SH-SY5Y (cell line): ENCODE measurements around the gene NCAN.

Source experiments
- GATA2 ChIP-seq: IDR thresholded peaks from 2 replicates; pipeline ENCODE4 v1.6.1; 2011; ENCODE audit warnings: mild to moderate bottlenecking, low read depth, low read length
- GATA3 ChIP-seq: IDR thresholded peaks from 2 replicates; pipeline ENCODE4 v1.6.1; 2011; ENCODE audit warnings: low read depth, mild to moderate bottlenecking, low read length, moderate library complexity

Gene NCAN

GRCh38 chr19:19258589-19259338 lies 47.0 kb downstream of the NCAN start:
- no peak for TF ChIP-seq GATA2
- TF ChIP-seq GATA3 = no peak

- TF ChIP-seq GATA3 = no peak
- no peak for TF ChIP-seq GATA2
Observed at GRCh38 chr19:19259741-19260140, 48.0 kb downstream of the NCAN start.

DNA sequence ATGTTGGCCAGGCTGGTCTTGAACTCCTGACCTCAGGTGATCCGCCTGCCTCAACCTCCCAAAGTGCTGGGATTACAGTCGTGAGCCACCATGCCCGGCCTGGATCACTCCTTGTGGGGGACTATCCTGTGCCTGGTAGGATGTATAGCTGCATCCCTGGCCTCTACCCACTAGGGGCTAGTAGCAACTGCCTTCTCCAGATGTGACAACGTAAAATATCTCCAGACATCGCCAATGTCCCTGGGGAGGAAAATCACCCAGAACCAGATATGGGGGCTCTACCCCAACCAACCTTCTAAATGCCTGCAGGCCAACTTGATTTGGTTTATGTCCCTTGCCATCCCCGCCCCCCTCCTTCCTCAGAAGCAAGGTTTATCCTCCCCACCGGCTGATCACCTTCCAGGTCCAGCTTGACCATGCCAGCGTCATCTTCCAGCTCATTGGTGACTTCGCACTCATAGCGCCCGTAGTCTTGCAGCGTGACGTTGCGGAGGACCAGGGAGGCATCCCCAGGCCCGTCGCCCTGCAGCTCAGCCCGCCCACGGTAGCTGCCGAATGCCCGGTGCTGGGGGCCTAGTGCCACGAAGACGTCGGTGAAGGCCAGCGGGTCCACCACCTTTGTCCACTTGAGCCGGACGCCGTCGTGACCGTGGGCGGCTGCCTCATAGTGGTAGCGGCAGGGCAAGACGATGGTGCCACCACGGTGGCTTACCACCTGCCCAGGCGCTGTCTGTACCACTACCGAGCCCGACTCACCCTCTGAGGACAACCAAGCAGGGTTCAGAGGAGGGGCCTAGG lies 48.9 kb downstream of the NCAN start:
- TF ChIP-seq GATA3 (no peak), GATA2 (no peak)

- TF ChIP-seq GATA2 (no peak), GATA3 (no peak)
Observed at GRCh38 chr19:19261350-19262189, 49.8 kb downstream of the NCAN start.

DNA sequence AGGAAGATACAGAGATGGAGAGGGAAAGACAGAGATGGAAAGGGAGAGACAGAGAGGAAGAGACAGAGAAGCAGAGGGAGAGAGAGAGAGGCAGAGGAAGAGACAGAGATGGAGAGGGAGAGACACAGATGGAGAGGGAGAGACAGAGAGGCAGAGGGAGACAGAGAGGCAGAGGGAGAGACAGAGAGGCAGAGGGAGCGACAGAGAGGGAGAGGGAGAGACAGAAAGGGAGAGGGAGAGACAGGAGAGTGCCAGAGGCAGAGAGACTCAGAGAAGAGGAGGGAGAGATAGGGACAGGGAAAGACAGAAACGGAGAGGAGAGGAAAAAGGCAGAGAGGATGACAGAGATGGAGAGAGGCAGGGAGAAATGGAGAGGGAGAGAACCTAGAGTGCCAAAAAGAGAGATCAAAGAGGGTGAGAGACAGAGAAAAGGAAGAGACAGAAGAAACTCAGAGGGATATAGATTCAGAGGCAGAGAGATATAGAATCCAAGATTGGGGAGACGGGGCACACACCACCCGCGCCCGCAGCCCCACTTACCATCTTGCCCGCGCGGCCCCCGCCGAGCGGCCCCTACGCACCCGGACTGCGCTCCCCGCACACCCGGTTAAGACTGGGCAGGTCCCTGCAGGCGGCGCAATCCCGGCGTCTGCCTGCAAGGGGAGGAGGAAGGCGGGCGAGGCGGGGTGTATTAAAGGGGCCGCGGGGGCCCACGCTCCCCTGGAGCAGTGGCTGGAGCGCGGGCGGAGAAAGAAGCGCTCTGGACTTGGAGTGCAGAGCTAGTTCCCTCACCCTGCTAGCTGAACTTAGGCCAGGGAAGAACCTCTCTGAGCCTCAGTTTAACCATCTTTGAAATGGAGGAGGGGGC lies 50.7 kb downstream of the NCAN start:
- TF ChIP-seq GATA3 = no peak
- TF ChIP-seq GATA2 = no peak

DNA sequence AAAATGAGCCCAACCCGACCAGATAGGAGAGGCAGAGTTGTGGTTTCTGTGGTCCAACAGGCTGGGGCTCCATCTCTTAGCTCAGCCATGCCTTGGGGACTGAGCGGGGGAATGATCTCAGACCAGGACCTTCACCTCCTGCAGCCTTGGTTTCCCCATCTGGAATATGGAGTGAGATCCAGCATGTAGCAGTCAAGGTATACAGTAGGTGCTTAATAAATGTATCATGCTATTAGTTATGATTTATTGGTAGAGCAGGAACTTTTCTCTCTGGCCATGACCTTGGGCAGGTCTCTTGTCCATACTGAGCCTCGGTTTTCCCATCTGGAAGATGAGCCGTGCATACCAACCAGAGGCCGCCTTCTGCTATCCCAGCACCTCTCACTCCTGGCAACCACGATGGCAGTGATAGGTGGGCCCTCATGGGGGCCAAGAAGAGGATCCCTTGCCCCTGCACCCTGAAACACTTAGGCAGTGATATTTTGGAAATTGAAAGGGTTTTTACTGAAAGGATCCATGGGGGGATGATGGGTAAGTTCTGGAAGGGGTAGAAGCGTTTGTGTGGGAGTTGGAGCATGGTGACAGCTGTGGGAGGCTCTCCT lies 52.2 kb downstream of the NCAN start:
- no peak for TF ChIP-seq GATA2
- no peak for TF ChIP-seq GATA3

- no peak for TF ChIP-seq GATA2
- TF ChIP-seq GATA3 = no peak
Observed at GRCh38 chr19:19267305-19267704, 55.5 kb downstream of the NCAN start.

- no peak for TF ChIP-seq GATA2
- TF ChIP-seq GATA3 = no peak
Observed at GRCh38 chr19:19268453-19269385, 57.0 kb downstream of the NCAN start.

DNA sequence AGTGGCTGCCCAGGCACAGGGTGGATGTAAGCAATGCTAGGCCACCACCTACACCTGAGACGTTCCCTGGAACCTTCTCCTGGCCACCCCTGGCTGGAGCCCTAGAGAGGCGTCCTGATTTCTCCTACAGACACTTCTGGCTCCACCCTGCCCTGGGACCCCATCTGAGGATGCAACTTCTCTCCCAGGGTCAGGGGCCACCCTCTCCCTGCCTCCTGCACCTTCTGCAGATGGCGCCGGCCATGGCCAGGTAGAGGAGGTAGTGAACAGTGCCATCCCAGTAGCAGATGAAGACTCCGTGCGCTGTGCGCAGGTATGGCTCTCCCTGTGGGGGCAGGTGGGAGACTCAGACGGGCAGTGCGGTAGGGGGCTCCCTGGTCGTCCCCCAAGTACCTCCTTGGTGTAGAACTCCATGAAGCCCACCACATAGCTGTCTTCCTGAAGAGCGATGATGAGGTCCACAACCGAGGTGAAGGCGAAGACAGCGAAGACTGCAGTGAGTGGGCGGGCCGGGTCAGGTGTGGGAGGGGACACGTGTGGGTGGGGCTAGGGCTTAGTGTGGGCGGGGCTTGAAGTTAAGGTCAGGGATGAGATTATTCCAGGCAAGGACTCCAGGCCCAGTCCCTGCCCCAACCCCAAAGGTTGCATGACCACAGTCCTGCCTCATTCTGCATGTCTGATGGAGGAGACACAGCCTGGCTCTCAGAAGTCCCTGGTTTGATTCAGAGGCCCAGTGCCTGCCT lies 58.4 kb downstream of the NCAN start:
- TF ChIP-seq GATA3 = no peak
- no peak for TF ChIP-seq GATA2

DNA sequence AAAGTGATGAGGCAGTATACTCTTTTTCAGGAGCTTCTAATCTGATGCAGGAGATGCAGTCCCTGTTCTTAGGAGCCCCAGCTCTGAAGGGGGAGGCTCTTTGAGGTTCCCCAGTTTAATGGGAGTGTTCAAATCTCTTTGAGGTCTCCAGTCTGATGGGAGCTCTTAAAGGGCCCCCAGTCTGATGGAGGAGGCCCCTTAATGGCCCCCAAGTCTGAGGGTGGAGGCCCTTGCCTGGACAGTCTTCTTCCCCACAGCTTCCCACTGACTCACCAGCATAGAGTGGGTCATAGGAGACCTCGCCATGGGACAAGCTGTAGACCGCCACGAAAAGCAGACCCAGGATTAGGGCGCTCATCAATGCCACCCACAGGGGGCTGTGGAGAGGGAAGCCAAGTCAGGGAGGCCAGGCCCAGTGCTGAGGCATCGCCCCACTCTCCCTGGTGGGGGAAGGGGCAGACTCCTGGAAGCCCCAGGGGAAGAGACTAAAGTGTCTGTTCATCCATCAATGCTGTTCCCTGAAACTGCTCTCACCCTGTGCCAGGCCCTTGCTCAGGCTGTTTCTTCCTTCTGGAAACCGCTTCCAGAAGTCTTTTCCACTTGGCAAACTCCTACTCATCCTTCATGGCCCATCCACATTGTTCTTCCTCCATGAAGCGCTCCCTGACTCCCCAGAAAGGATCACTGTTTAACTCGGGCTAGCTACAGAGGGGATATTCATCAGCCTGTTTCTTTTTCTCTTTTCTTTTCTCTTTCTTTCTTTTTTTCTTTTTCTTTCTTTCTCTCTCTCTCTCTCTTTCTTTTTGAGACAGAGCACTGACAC lies 59.2 kb downstream of the NCAN start:
- TF ChIP-seq GATA2 (no peak), GATA3 (no peak)
